ENCODE measurements around the gene KCNA2.

Gene KCNA2

DNA sequence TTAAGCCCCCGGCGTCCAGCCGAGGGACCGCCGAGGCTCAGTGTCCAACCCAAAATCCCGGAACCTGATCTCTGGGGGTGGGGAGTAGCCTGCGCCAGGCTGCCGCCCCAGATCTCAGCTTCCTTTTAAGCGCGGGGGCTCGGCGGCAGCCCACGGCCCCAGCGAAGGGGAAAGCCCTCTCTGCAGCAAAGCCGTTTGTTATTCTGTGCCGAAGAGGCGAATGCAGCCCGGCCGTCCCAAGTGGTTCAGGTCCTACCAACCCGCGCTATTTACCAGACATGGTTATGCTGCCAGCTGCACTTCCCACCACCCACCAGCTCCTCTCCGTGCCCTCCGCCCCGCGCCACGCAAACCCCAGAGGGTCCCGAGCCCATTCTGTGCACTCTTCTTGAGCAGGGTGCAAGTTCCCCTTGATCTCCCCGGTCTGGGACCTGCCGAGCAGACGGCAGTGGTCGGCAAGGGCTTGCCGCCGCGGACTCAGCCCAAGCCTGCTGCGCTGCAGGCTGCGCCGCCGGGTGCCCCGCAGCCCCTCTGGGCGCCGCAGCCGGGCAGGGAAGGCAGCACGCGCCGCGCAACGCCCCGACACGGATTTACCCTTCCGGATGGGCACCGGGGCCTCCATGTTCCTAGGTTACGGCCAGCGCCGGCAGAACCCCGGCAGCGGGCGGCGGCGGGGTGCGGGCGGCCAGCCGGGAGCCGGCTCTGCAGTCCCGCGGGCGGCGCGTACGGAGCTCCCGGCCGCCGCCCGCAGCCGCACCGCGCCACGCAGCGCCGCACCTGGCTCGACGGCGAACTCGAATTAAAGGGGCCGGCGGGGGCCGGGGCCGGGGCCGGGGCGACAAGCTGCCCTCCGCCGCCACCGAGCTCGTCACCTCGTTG is 738 bp upstream of the KCNA2 start (continued):
- TF ChIP-seq, protein P1, sequence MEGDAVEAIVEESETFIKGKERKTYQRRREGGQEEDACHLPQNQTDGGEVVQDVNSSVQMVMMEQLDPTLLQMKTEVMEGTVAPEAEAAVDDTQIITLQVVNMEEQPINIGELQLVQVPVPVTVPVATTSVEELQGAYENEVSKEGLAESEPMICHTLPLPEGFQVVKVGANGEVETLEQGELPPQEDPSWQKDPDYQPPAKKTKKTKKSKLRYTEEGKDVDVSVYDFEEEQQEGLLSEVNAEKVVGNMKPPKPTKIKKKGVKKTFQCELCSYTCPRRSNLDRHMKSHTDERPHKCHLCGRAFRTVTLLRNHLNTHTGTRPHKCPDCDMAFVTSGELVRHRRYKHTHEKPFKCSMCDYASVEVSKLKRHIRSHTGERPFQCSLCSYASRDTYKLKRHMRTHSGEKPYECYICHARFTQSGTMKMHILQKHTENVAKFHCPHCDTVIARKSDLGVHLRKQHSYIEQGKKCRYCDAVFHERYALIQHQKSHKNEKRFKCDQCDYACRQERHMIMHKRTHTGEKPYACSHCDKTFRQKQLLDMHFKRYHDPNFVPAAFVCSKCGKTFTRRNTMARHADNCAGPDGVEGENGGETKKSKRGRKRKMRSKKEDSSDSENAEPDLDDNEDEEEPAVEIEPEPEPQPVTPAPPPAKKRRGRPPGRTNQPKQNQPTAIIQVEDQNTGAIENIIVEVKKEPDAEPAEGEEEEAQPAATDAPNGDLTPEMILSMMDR (tag by site-specific recombination; IDR thresholded peaks at IDR 0.05), result 0 out of 2 replicates have a peak, but pooled peaks have one; percentile 31
- TF ChIP-seq SP2 (tag by site-specific recombination; IDR thresholded peaks at IDR 0.05) (peak; percentile 5; the same call in 1 of the 2 replicates), ZNF645 (tag by site-specific recombination; IDR thresholded peaks at IDR 0.05) (no peak), EGR2 (tag by site-specific recombination; IDR thresholded peaks at IDR 0.05; ENCODE audit: low read depth) (0 out of 2 replicates have a peak, but pooled peaks have one; percentile 23), SCRT1 (tag by site-specific recombination; IDR thresholded peaks at IDR 0.05; ENCODE audit: borderline replicate concordance) (no peak), ZNF341 (tag by site-specific recombination; IDR thresholded peaks at IDR 0.05; ENCODE audit: low read depth) (peak; percentile 67), PRDM10 (tag by site-specific recombination; IDR thresholded peaks at IDR 0.05) (peak; percentile 52; the same call in 1 of the 2 replicates), ZNF175 (tag by site-specific recombination; IDR thresholded peaks at IDR 0.05) (no peak), ZFP37 (tag by site-specific recombination; IDR thresholded peaks at IDR 0.05) (peak; percentile 25; the same call in 1 of the 2 replicates), ZBTB8A (tag by site-specific recombination; IDR thresholded peaks at IDR 0.05) (peak; percentile 80), ZBTB20 (tag by site-specific recombination; IDR thresholded peaks at IDR 0.05) (peak; percentile 67; the same call in 1 of the 2 replicates)
- TF ChIP-seq, protein P2, sequence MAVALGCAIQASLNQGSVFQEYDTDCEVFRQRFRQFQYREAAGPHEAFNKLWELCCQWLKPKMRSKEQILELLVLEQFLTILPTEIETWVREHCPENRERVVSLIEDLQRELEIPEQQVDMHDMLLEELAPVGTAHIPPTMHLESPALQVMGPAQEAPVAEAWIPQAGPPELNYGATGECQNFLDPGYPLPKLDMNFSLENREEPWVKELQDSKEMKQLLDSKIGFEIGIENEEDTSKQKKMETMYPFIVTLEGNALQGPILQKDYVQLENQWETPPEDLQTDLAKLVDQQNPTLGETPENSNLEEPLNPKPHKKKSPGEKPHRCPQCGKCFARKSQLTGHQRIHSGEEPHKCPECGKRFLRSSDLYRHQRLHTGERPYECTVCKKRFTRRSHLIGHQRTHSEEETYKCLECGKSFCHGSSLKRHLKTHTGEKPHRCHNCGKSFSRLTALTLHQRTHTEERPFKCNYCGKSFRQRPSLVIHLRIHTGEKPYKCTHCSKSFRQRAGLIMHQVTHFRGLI (tag by site-specific recombination; IDR thresholded peaks at IDR 0.05), result peak; percentile 72; the same call in 1 of the 2 replicates

DNA sequence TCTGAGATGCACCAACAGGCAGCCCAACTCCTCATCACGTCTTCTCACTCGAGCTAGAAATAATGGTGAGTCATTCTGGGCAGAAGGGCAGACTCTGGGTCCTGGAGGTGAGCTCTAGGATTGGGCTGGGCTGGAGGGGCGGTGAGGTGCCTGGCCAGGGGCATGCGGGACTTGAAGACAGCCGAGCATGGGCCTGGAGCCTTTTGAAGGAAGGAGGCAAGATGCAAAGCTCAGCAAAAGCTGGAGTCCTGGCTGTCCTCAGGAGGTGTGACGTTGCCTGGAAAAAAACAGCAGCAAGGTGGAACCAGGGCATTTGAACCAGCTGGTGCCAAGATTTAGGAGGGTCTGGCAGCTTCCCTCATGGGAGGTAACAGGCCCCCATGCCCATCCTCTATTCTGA is 712 bp downstream of the KCNA2 start:
- H3K9me3 ChIP-seq (ENCODE audit: control insufficient read depth, insufficient read depth, low read depth, low read length), result no peaks in the 10 kb centered on the region
- no peaks in the 10 kb centered on the region for H3K36me3 ChIP-seq (ENCODE audit: control insufficient read depth in 2 of 2, insufficient read depth in 1 of 2, low read length in 2 of 2)
- POLR2A ChIA-PET, result no interaction called here
- CTCF ChIA-PET, result interaction anchor here (0.6 to 2.7 kb wide), 9 partner anchors 10 to 175 kb away, joined by 3 to 23 read pairs (median 5); no protein-coding TSS in a partner anchor
- H3K4me3 ChIP-seq (ENCODE audit: low read depth, low read length), result no peak overlapping the region
- H3K4me1 ChIP-seq (ENCODE audit: control insufficient read depth, insufficient read depth, low read length), result no peaks in the 10 kb centered on the region
- H3K27ac ChIP-seq (ENCODE audit: extremely low read depth, low read depth, low read length), result no peak overlapping the region
- TF ChIP-seq ZBTB21 (tag by site-specific recombination; IDR thresholded peaks at IDR 0.05) (no peak), ZBTB17 (tag by site-specific recombination; IDR thresholded peaks at IDR 0.05) (no peak), ZNF138 (tag by site-specific recombination; IDR thresholded peaks at IDR 0.05; ENCODE audit: borderline replicate concordance) (no peak)
